ENCODE measurements around the gene LLGL2. TPM values are rescaled to one million over a fixed set of nuclear protein-coding genes. Genes with fewer than 3 reads are reported as not detected.

LLGL2 gene
- total RNA-seq, 4 donors from 2014 or later = 0.78 to 7.1 (median 1.4) TPM

- H3K27ac ChIP-seq = no peak overlapping the region
- H3K9me3 ChIP-seq = no peaks in the 10 kb centered on the region
- no peak for DNase-seq
- no peaks in the 10 kb centered on the region for H3K27me3 ChIP-seq
- TF ChIP-seq CTCF (IDR thresholded peaks at IDR 0.05 in 4 of 5, conservative IDR thresholded peaks at IDR 0.05 in 1 of 5) (no peak), POLR2A (IDR thresholded peaks at IDR 0.05) (no peak)
- intact Hi-C loops (cut with DNase I; ENCODE audit: low total_unique reads) = no loop called here
- no peak overlapping the region for H3K4me3 ChIP-seq
- in situ Hi-C loops (cut with MboI; ENCODE audit: low sequenced_read_pairs in 4 of 4) = loop anchor here in 3 of 4 donors (25.0 kb wide), 1 partner anchor 231 kb away; no protein-coding TSS in a partner anchor
- H3K36me3 ChIP-seq = no peaks in the 10 kb centered on the region
- no peaks in the 10 kb centered on the region for H3K4me1 ChIP-seq
- no peak for ATAC-seq
Observed at GRCh38 chr17:75542728-75543336, 17.3 kb downstream of the LLGL2 start.

- Histone ChIP-seq H3K4me3 (no peak overlapping the region), H3K27me3 (no peaks in the 10 kb centered on the region), H3K36me3 (no peaks in the 10 kb centered on the region), H3K27ac (no peak overlapping the region), H3K9me3 (no peaks in the 10 kb centered on the region), H3K4me1 (no peaks in the 10 kb centered on the region)
- no peak for ATAC-seq
- intact Hi-C loops (cut with DNase I; ENCODE audit: low total_unique reads) (no loop called here), in situ Hi-C loops (cut with MboI; ENCODE audit: low sequenced_read_pairs in 4 of 4) (loop anchor here in 3 of 4 donors (25.0 kb wide), 1 partner anchor 232 kb away; no protein-coding TSS in a partner anchor)
- no peak for DNase-seq
- TF ChIP-seq POLR2A (IDR thresholded peaks at IDR 0.05) (no peak), CTCF (IDR thresholded peaks at IDR 0.05 in 4 of 5, conservative IDR thresholded peaks at IDR 0.05 in 1 of 5) (no peak)
Observed at GRCh38 chr17:75544250-75544649, 18.8 kb downstream of the LLGL2 start.

GRCh38 chr17:75546181-75546580, 20.7 kb downstream of the LLGL2 start:
- DNase-seq (no peak), ATAC-seq (no peak)
- no peak for TF ChIP-seq POLR2A (IDR thresholded peaks at IDR 0.05)
- TF ChIP-seq CTCF (IDR thresholded peaks at IDR 0.05 in 4 of 5, conservative IDR thresholded peaks at IDR 0.05 in 1 of 5) = no peak
- in situ Hi-C loops (cut with MboI; ENCODE audit: low sequenced_read_pairs in 4 of 4) = loop anchor here in 3 of 4 donors (25.0 kb wide), 1 partner anchor 234 kb away; no protein-coding TSS in a partner anchor
- Histone ChIP-seq H3K36me3 (no peaks in the 10 kb centered on the region), H3K27ac (no peak overlapping the region), H3K9me3 (no peaks in the 10 kb centered on the region), H3K4me3 (no peak overlapping the region), H3K4me1 (peaks cover 0 to 4% of the 10 kb centered on the region in 2 donors), H3K27me3 (no peaks in the 10 kb centered on the region)
- intact Hi-C loops (cut with DNase I; ENCODE audit: low total_unique reads) = no loop called here

GRCh38 chr17:75547091-75547490, 21.6 kb downstream of the LLGL2 start:
- no peaks in the 10 kb centered on the region for H3K9me3 ChIP-seq
- no peak overlapping the region for H3K4me3 ChIP-seq
- no peaks in the 10 kb centered on the region for H3K27me3 ChIP-seq
- no peaks in the 10 kb centered on the region for H3K36me3 ChIP-seq
- DNase-seq (no peak), ATAC-seq (no peak)
- H3K4me1 ChIP-seq = peaks cover 0 to 4% of the 10 kb centered on the region in 2 donors
- H3K27ac ChIP-seq = no peak overlapping the region
- TF ChIP-seq CTCF (IDR thresholded peaks at IDR 0.05 in 4 of 5, conservative IDR thresholded peaks at IDR 0.05 in 1 of 5) (no peak), POLR2A (IDR thresholded peaks at IDR 0.05) (no peak)
- intact Hi-C loops (cut with DNase I; ENCODE audit: low total_unique reads) (no loop called here), in situ Hi-C loops (cut with MboI; ENCODE audit: low sequenced_read_pairs in 4 of 4) (loop anchor here in 3 of 4 donors (25.0 kb wide), 1 partner anchor 235 kb away; no protein-coding TSS in a partner anchor)
